ENCODE results near the gene UBL3.

UBL3 gene

DNA sequence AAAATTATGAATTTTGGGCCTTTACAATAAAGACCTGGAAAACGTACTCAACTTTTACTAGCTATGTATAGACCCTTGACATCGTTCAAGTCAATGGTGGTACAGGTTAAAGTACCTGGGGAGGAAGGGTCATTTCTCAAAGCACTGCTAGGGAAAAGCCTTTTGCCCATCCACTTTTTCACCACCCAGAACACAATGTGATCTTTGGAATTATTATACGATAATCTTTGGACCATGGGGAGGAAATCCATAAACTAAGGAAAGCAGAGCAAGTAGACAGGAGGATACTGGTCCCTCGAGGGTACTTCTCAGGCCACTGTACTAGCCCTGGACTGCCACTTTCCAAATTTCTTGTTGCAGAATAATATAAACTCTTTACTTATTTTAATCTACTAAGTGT, 39.5 kb downstream of the UBL3 start:
- no peak for DNase-seq (ENCODE audit: low read depth in 4 of 4, low spot score in 1 of 4)

DNA sequence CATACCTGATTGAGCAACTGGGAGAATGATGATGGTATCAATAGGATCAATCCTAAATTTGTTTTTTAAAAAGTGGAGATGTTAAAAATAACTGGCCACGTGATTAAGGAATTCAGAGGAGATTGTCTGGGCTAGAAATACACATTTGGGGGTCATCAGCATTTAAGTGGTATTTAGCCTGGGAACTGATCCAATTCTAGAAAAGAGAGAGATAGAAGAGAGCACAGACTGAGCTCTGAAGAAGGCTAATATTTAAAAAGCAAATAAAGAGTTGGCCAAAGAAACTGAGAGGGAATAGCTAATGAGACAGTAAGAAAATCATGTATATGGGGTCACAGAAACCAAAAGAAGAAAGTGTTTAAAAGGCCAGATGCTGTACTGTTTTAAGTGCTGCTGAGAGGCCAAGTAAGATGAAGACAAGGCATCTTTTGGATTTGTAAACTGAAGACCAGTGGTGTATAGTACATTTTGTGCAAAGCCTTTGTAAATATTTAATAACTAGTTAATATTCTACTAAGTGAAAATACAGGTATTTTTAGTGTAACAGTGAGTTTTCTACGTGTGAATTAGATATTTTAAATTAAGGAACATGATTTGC, 40.2 kb downstream of the UBL3 start:
- no peak for DNase-seq (ENCODE audit: low read depth in 4 of 4, low spot score in 1 of 4)

DNA sequence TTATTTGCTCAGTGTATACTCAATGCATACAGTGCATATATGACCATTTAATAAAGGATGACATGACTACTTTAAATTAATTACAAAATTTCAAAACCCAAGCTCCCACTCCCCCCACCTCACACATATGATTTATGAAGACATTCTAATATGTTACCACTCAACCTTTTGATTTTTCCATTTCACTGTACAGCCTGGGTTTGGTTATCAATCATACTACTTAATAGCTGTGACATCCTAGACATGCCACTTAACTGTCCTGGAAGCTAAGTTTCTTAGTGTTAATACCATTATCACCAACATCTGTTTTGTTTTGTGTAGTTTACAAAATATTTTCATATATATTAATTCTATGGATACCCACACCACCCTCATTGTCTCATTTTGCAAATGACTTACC, 42.2 kb downstream of the UBL3 start:
- no peak for DNase-seq (ENCODE audit: low read depth in 4 of 4, low spot score in 1 of 4)

DNA sequence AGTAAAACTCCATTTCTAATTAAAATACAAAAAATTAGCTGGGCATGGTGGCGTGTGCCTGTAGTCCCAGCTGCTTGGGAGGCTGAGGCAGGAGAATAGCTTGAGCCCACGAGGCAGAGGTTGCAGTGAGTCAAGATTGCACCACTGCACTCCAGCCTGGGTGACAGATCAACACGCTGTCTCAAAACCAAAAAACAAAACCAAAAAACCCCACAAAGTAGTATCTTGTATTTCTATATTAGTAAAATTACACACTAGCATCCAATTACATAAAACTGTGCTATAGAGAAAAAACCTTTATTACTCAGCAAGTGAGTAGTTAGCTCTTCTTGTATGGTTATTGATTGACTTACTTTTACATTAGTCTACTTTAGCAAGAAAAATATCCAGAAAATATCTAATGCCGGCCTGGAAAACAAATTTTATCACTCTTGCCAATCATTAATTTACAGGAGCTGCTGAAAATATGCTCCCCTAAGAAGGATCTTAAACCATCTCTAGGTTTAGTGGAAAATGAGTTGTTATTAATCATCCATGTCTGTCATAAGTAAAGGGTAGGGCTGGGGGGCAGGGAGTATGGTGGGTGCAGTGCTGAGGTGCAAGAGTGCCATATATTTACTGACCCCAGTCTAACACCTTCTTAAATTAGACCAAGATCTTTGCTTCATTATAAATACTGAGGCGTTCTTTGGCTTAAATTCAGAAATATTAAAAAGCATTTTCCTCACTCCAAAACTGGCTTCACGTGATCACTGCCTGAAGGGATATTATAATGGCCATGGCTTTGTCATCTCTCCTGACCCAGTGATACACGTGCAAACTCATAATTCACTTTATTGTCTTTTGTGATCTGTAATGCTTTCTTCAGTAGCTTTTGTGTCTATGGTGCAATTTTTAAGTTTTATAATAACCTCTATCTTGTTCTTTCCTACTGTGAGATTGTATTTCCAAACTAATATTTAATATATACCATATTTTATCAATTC, 44.1 kb downstream of the UBL3 start:
- DNase-seq (ENCODE audit: low read depth in 4 of 4, low spot score in 1 of 4), result no peak

DNA sequence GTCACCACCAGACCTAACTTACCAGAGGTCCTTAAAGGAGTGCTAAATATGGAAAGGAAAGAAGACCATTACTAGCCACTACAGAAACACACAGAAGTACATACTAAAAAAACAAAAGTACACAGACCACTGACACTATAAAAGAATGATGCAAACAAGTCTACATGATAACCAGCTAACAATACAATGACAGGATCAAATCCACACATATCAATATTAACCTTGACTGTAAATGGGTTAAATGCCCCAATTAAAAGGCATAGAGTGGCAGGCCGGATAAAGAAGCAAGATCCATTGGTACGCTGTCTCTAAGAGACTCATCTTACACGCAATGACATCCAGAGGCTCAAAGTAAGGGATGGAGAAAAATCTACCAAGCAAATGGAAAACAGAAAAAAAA, 47.2 kb downstream of the UBL3 start:
- no peak for DNase-seq (ENCODE audit: low read depth in 4 of 4, low spot score in 1 of 4)

DNA sequence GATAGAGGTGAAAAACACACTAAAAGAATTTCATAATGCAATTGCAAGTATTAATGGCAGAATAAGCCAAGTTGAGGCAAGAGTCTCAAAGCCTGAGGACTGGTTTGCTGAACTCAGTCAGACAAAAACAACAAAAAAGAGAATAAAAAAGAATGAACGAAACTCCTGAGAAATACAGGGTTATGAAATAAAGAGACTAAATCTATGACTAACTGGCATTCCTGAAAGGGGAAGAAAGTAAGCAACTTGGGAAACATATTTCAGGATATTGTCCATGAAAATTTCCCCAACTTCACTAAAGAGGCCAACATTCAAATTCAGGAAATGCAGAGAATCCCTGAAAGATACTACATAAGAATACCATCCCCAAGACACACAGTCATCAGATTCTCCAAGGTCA, 47.8 kb downstream of the UBL3 start:
- DNase-seq (ENCODE audit: low read depth in 4 of 4, low spot score in 1 of 4), result no peak

DNA sequence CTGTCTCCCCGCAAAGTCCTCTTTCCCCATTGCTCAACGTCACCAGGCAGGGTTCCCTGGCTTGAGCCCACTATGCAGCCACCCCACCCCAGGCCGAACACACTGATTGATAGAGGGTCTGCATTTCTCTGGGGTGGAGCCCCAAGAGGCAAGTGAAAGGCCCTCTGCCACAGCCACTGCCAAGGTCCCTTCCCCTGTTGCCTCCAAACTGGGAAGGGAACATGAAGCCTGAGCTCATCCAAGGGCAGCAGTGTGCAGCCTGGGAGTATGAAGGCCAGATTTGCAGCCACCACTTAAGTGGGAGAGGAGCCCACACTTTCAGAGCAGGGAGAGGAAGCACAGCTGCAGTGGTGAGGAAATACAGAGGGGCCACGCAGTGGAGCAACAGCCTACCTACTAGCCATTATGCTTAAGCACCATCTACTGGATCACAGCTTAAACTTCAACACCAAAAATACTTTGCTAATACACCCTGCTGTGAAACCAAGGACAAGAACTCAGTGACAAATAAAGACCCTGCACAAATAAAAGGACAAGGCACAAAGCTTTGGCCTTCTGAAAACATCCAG, 48.6 kb downstream of the UBL3 start:
- DNase-seq (ENCODE audit: low read depth in 4 of 4, low spot score in 1 of 4), result no peak

DNA sequence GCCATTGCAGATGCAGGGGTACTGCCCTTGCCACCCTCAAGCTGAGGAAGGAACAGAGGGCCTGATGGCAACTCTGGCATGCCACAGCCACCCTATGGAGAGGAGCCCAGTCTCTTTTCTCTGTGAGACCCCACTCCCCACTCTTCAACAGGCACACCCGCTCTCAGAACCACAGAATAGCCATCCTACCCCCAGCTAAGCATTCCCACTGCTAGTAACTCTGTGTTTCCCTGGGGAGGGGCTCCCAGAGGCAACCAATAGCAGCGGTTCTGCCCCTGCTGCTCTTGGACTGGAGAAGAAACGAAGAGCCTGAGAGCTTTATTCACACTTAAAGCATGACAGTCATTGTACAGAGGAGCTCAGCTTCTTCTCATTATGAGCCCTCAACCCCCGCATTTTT, 49.3 kb downstream of the UBL3 start:
- DNase-seq (ENCODE audit: low read depth in 4 of 4, low spot score in 1 of 4), result no peak

DNA sequence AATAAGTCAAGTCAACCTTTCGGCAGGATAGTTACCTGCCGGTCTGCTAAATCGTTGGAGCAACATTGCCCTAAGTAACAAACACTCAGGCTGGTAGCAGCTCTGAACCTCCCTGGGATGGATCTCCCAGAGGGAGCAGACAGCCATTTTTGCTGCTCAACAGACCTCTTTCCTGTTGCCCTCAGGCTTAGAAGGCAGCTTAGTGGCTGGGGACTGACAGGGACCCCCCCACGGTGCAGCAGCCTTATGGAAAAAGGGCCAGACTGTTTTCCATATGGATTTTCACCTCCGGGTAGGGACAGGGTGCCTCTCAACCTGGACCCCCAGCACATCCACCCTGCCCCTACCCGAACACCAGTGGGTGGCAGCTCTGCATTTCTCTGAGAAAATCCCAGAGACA, 49.7 kb downstream of the UBL3 start:
- DNase-seq (ENCODE audit: low read depth in 4 of 4, low spot score in 1 of 4), result no peak

DNA sequence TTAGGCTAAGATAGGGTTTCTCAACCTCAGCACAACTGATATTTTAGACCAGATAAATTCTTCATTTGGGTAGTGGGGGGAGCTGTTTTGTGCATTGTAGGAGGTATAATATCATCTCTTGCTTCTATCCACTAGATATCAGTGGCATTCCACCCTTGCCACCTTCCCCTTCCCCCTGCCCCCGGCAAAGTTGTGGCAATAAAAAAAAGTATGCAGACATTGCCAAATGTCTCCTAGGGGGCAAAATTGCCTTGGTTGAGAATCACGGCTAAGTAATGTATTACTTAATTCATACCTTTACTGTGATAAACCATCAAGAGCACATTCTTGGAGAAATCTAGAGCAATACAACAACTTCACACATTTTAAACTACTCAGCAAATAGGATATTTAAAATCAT, 51.4 kb downstream of the UBL3 start:
- DNase-seq (ENCODE audit: low read depth in 4 of 4, low spot score in 1 of 4), result no peak

DNA sequence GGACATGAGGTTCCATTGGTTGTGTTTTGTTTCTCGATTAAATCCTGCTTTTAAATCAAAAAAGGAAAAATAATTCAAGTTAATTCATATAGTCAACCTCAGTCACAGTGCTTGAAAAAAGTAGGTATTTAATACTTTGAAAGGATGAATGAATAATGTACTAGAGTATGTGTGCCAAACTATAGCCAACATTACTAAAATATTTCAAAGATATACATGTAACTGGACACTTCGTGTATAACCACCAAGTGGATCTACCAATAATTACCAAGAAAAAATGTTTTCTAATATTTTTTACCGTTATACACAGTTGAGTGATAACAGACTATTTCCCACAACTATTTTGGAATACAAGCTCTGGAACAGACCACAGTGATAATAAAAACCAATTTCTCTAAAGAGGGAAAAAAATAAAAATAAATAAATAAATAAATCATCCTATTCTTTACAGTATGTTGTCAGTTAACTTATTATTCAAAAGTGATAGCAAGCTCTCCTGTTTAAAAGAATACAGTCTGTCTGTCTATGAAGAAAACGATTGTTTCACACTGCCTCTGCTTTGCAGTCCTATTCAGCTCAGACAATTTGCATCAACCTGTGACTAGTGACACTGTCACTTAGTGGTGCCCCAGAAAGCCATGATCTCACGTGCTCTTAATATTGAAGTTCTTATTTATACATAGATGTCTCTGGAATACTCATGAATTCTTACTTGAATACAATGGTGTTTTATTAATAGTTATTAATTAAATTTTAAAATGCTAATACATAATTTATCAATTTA, 58.2 kb downstream of the UBL3 start:
- DNase-seq (ENCODE audit: low read depth in 4 of 4, low spot score in 1 of 4), result no peak

DNA sequence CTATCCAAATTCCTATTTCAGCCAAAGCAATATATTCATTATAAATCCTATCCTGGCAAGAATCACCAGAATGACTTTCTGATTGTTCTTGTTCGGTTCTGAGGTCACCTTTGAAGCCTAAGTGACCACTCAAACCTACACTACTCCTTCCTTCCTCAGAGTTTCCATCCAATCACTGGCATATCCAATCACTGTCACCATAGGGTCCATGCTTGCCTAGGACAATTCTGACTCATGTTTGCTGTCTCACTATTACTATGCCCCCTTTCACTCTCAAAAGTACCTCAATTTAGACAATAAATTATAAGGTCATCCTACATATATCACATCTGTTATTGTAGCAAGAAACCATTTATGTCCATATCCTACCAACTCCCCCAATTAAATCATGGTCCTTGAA, 58.9 kb downstream of the UBL3 start:
- DNase-seq (ENCODE audit: low read depth in 4 of 4, low spot score in 1 of 4), result no peak

DNA sequence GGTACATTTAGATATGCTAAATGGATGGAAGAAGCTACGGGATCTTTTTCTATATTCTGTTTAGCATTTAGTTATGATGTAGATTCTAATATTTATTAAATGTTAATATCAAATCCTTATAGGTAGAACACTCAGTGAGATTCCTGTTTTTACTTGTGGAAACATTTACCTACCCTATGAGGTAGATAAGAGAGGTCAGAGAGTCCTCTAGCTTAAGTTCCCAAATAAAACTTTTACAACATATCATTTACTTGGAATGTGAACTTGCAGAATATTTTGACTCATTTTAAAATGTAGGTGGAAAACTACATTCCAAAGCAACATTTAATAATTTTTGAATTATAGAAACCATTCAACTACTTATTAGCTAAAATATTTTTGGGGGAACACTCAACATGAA, 63.7 kb downstream of the UBL3 start:
- no peak for DNase-seq (ENCODE audit: low read depth in 4 of 4, low spot score in 1 of 4)

DNA sequence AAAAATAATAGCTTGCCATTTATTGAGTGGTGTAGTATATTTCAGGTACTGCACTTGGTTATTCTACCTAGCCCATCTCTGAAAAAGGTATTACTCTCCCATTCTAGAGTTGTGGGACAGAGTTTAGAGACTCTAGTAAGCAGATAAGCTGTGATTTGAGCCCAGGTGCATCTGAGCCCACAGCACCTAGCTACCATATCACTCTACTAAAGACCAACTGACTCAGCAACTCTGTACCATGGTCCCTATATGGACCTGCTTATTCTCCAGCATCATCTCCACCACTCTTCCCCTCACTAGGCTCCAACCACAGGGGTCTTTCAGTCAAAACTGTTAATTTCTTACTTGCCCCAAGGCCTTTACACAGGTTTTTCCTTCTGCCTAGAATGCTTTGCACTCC, 64.4 kb downstream of the UBL3 start:
- no peak for DNase-seq (ENCODE audit: low read depth in 4 of 4, low spot score in 1 of 4)

DNA sequence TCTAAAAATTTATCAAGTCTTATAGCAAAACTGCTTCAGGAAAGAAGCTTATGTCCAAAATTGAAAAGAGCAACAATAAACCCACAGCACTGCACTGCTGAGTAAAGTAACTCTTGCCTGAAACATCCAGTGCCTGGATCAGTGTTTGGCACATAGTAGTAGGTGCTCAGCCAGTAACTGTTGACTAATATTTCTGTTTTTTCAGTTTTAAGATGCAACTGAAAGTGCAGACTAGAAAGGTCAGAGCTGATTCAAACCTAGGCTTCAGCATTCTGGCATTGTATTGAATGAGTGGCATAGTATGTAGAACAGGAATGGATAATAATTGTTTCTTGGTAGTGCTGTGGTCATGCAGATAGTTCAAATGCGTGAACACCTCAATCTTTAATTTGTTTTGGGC, 67.6 kb downstream of the UBL3 start:
- DNase-seq (ENCODE audit: low read depth in 4 of 4, low spot score in 1 of 4), result no peak

DNA sequence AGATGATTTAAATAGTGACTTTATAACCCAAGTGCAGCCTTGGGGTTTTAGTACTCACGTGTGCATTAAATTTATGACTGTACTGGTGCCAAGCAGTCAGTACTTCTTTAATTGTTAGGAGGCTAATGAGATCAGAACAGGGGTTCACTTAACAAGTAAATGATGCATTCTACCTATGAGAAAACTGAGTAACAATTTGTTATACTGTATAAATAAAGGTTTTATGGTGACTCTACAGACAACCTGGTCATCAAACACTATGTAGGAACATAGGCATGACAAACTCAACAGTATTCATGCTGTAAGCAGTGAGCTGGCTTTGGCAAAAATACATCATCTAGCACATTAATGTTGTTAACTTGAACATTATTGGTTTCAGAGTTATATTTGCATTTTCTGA, 75.6 kb downstream of the UBL3 start:
- DNase-seq (ENCODE audit: low read depth in 4 of 4, low spot score in 1 of 4), result no peak

DNA sequence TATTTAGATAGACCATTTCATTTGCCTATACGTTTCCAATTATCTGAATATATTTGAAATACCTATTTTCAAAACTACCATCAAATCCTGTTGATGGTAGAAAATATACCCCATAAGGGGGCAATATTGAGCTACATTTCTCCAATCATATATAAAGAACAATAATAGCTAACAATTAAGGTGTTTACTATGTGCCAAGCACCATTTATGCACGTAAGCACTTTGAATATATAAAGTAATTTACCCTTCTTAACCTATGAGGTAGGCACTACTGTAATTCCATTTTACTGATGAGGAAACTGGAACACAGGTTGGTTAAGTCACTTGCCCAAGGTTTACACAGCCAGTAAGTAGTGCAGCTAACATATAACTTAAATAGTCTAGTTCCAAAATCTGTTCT, 79.2 kb downstream of the UBL3 start:
- DNase-seq (ENCODE audit: low read depth in 4 of 4, low spot score in 1 of 4), result no peak

DNA sequence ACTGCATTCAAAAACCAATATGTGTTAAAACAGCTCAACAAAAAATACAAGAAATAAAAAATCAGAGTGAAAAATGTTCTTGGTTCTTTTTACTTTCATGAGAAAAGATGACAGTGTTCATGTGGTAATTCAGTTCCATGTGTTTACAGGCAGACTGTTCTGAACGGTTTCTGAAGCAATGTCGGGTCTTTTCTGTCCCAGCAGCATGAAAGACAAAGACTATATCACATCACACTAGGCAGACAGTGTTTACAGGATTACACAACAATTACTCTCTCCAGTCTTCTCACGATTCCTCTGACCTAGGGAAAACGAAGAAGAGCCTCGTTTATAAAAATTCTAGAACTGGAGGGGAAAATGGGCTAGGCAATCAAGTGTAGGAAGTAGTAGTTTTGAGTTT, 83.4 kb downstream of the UBL3 start:
- no peak for DNase-seq (ENCODE audit: low read depth in 4 of 4, low spot score in 1 of 4)

DNA sequence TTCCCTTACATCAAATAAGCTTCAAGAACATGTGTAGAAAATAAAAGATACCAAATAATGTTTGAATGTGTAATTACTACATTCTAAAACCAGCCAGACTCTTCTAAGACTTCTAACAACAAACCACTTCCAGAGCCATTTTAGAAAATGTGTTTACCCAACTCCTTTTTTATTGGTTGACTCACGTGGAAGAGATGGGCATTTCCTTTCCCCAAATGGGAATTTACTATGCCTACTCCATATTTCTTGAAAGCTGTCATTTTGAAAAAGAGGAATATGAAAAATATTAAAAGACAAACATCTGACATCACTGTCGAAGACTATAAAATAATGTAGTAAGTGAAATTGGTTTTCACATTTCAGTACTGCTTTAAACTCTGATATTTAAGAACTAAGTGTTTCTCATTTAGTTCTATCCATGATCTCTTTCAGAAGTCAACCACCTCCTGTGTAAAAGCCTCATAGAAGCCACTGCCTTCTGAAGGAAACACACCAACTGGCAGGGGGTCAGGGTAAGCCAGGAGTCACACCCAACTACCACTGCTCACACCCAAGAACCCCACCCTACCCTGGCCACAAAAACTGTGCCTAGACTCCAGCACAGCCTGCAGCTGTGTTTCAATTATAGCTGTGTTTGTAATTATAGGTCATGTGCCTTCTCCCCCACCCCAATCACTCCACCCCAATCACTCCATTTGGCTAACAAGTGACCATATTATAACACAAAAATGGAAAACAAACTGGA, 86.8 kb downstream of the UBL3 start:
- no peak for DNase-seq (ENCODE audit: low read depth in 4 of 4, low spot score in 1 of 4)

DNA sequence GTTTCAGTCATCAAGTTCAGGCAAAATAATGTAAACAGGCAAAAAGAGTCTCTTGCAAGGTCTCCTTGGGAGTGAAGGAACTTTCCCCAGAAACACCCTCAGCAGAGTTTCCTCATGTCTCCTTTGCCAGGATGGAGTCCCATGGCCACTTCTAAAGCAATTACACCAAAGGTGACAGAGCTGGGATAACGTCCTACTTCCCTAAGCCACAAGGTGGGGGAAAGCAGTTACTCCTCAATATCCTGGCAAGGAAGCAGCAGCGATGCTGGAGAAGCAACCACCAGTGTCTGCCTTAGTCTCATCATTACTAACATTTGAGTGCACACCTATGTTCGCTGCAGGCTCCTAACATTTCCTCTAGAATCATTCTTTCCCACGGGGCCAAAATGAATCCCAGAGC, 88.6 kb downstream of the UBL3 start:
- DNase-seq (ENCODE audit: low read depth in 4 of 4, low spot score in 1 of 4), result no peak

DNA sequence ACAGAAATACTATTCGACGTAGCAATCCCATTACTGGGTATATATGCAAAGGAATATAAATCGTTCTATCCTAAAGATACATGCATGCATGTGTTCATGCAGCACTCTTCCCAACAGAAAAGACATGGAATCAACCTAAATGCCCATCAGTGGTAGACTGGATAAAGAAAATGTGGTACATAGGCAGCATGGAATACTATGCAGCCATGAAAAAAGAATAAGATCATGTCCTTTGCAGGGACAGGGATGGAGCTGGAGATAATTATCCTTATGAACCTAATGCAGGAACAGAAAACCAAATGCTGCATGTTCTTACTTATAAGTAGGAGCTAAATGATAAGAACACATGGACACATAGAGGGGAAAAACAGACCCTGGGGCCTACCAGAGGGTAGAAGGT, 89.3 kb downstream of the UBL3 start:
- no peak for DNase-seq (ENCODE audit: low read depth in 4 of 4, low spot score in 1 of 4)
